NCI-H446 (cell line): ENCODE measurements around the gene SORBS2.
A peak's percentile ranks its signal among the peaks of the same experiment; 100 is the strongest.

ENCODE experiments used
- DNase-seq, 2 experiments: peaks; one replicate each; lab custom pipeline; 2025; lab: John Stamatoyannopoulos, UW

The SORBS2 gene

GRCh38 chr4:185672151-185672550, 139.8 kb downstream of the SORBS2 start:
- DNase-seq = no peak

GRCh38 chr4:185671496-185671895, 140.5 kb downstream of the SORBS2 start:
- DNase-seq = no peak

GRCh38 chr4:185671066-185671465, 140.9 kb downstream of the SORBS2 start:
- no peak for DNase-seq

- DNase-seq = no peak
Observed at GRCh38 chr4:185669288-185669687, 142.7 kb downstream of the SORBS2 start.

GRCh38 chr4:185666156-185666555, 145.8 kb downstream of the SORBS2 start:
- no peak for DNase-seq

GRCh38 chr4:185665655-185666054, 146.3 kb downstream of the SORBS2 start:
- DNase-seq = no peak

- DNase-seq = no peak
Observed at GRCh38 chr4:185664481-185664880, 147.5 kb downstream of the SORBS2 start.

- no peak for DNase-seq
Observed at GRCh38 chr4:185662030-185662778, 149.8 kb downstream of the SORBS2 start.

- DNase-seq = no peak
Observed at GRCh38 chr4:185660340-185660739, 151.7 kb downstream of the SORBS2 start.

- DNase-seq = no peak
Observed at GRCh38 chr4:185657699-185658098, 154.3 kb downstream of the SORBS2 start.

- DNase-seq = no peak
Observed at GRCh38 chr4:185657183-185657582, 154.8 kb downstream of the SORBS2 start.

- DNase-seq = no peak
Observed at GRCh38 chr4:185656467-185656931, 155.5 kb downstream of the SORBS2 start.

- no peak for DNase-seq
Observed at GRCh38 chr4:185654965-185655554, 156.9 kb downstream of the SORBS2 start.

- DNase-seq = no peak
Observed at GRCh38 chr4:185654311-185654710, 157.7 kb downstream of the SORBS2 start.

GRCh38 chr4:185651851-185652250, 160.1 kb downstream of the SORBS2 start:
- no peak for DNase-seq

- DNase-seq = no peak
Observed at GRCh38 chr4:185651137-185651677, 160.8 kb downstream of the SORBS2 start.

- DNase-seq = no peak
Observed at GRCh38 chr4:185648631-185649030, 163.4 kb downstream of the SORBS2 start.

- DNase-seq = no peak
Observed at GRCh38 chr4:185645403-185645802, 166.6 kb downstream of the SORBS2 start.

GRCh38 chr4:185644408-185644807, 167.6 kb downstream of the SORBS2 start:
- DNase-seq = no peak

- no peak for DNase-seq
Observed at GRCh38 chr4:185642907-185643306, 169.1 kb downstream of the SORBS2 start.

GRCh38 chr4:185640811-185641675, 171.0 kb downstream of the SORBS2 start:
- DNase-seq = peak in 1 of 2 experiments; percentile 23

GRCh38 chr4:185638548-185639301, 173.3 kb downstream of the SORBS2 start:
- DNase-seq = no peak
